A549 (cell line): ENCODE results near the gene SLC16A9.

Experiments used
- CBX8 ChIP-seq: fragments of 200-600 bp; sonication (generic); IDR thresholded peaks from 2 replicates; pipeline ENCODE4 v1.6.1; 2016
- ESRRA ChIP-seq: fragments of 150-350 bp; IDR thresholded peaks from 2 replicates; pipeline ENCODE4 v1.6.1; 2014; ENCODE audit warnings: mild to moderate bottlenecking, low read length, borderline replicate concordance
- JUNB ChIP-seq: fragments of >200 bp; sonication (Bioruptor Twin); formaldehyde crosslinking; IDR thresholded peaks from 2 replicates; pipeline ENCODE4 v1.6.1; 2016
- MYC ChIP-seq: IDR thresholded peaks from 2 replicates; pipeline ENCODE4 v1.6.1; 2012; ENCODE audit warnings: mild to moderate bottlenecking, inconsistent platforms, low read length, improper control_type of control experiment, borderline replicate concordance
- PHF8 ChIP-seq: fragments of 200-600 bp; sonication (generic); IDR thresholded peaks from 2 replicates; pipeline ENCODE4 v1.6.1; 2016; ENCODE audit warnings: low read depth, mild to moderate bottlenecking, antibody characterized with exemption, moderate library complexity, borderline replicate concordance
- POLR2A ChIP-seq: IDR thresholded peaks from 2 replicates; pipeline ENCODE4 v1.6.1; 2012; ENCODE audit warnings: mild to moderate bottlenecking, low read length
- RAD21 ChIP-seq, 2 experiments: fragments of >200 bp in 1 of 2; sonication (Bioruptor Twin) in 1 of 2; formaldehyde crosslinking in 1 of 2; IDR thresholded peaks in 1 of 2; conservative IDR thresholded peaks in 1 of 2; 2 replicates in 1 of 2; 3 replicates in 1 of 2; pipeline ENCODE4 v1.6.1; 2012 to 2018; ENCODE audit warnings: inconsistent platforms in 1 of 2
- ZFP36 ChIP-seq: fragments of 450-650 bp; IDR thresholded peaks from 2 replicates; pipeline ENCODE4 v1.6.1; 2014; ENCODE audit warnings: borderline replicate concordance; ENCODE audit not compliant: partially characterized antibody
- TF ChIP-seq, protein P1 (sequence below): fragments of >200 bp; sonication (Bioruptor Twin); formaldehyde crosslinking; IDR thresholded peaks from 3 replicates; pipeline ENCODE4 v1.5.1; 2016
- TF ChIP-seq, protein P2 (sequence below): fragments of 250-450 bp; sonication (Bioruptor Pico); IDR thresholded peaks from 2 replicates; pipeline ENCODE4 v1.5.0; 2021; ENCODE audit warnings: mild to moderate bottlenecking, moderate library complexity, borderline replicate concordance
- TF ChIP-seq, protein P3 (sequence below): IDR thresholded peaks from 2 replicates; pipeline ENCODE4 v1.6.1; 2012; ENCODE audit warnings: low read depth, borderline replicate concordance
- TF ChIP-seq, protein P4 (sequence below): fragments of 200-600 bp; sonication (generic); IDR thresholded peaks from 2 replicates; pipeline ENCODE4 v1.6.1; 2016; ENCODE audit warnings: antibody characterized with exemption, mild to moderate bottlenecking, moderate library complexity
- TF ChIP-seq, protein P5 (sequence below): IDR thresholded peaks from 2 replicates; pipeline ENCODE4 v1.6.1; 2012

DNA sequence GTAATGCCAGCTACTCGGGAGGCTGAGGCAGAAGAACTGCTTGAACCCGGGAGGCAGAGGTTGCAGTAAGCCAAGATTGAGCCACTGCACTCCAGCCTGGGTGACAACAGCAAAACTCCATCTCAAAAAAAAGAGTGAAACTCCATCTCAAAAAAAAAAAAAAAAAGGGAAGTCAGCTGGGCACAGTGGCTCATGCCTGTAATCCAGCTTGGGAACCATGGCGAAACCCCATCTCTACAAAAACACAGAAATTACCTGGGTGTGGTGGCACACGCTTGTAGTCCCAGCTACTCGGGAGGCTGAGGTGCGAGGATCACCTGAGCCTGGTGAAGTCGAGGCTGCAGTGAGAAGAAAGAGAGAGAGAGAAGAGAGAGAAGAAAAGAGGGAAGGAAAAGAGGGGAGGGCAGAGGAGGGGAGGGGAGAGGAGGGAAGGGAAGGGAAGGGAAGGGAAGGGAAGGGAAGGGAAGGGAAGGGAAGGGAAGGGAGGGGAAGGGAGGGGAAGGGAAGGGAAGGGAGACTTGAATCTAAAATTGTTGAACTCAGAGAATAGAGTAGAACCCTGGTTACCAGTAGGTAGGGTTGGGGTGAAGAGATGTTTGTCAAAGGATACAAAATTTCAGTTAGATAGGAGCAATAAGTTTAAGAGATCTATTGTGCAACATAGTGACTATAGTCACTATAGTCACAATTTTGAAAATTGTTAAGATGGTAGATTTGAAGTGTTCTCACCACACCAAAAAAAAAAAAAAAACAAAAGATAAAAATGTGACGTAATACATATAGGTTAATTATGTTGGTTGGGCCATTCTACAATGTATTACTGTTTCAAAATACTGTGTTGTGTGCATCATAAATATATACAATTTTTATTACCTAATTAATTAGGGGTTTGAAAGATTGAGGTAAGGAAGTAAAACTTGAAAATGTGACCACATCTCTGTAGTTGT, 2.5 kb downstream of the SLC16A9 start:
- TF ChIP-seq POLR2A = no peak
- TF ChIP-seq MYC = no peak
- TF ChIP-seq, protein P1, sequence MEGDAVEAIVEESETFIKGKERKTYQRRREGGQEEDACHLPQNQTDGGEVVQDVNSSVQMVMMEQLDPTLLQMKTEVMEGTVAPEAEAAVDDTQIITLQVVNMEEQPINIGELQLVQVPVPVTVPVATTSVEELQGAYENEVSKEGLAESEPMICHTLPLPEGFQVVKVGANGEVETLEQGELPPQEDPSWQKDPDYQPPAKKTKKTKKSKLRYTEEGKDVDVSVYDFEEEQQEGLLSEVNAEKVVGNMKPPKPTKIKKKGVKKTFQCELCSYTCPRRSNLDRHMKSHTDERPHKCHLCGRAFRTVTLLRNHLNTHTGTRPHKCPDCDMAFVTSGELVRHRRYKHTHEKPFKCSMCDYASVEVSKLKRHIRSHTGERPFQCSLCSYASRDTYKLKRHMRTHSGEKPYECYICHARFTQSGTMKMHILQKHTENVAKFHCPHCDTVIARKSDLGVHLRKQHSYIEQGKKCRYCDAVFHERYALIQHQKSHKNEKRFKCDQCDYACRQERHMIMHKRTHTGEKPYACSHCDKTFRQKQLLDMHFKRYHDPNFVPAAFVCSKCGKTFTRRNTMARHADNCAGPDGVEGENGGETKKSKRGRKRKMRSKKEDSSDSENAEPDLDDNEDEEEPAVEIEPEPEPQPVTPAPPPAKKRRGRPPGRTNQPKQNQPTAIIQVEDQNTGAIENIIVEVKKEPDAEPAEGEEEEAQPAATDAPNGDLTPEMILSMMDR = no peak
- no peak for TF ChIP-seq ESRRA
- TF ChIP-seq ZFP36 = no peak
- TF ChIP-seq, protein P2, sequence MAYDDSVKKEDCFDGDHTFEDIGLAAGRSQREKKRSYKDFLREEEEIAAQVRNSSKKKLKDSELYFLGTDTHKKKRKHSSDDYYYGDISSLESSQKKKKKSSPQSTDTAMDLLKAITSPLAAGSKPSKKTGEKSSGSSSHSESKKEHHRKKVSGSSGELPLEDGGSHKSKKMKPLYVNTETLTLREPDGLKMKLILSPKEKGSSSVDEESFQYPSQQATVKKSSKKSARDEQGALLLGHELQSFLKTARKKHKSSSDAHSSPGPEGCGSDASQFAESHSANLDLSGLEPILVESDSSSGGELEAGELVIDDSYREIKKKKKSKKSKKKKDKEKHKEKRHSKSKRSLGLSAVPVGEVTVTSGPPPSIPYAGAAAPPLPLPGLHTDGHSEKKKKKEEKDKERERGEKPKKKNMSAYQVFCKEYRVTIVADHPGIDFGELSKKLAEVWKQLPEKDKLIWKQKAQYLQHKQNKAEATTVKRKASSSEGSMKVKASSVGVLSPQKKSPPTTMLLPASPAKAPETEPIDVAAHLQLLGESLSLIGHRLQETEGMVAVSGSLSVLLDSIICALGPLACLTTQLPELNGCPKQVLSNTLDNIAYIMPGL (CRISPR knock-in tag) = no peak
- TF ChIP-seq PHF8 = no peak
- TF ChIP-seq, protein P3, sequence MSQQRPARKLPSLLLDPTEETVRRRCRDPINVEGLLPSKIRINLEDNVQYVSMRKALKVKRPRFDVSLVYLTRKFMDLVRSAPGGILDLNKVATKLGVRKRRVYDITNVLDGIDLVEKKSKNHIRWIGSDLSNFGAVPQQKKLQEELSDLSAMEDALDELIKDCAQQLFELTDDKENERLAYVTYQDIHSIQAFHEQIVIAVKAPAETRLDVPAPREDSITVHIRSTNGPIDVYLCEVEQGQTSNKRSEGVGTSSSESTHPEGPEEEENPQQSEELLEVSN = no peak
- TF ChIP-seq, protein P4, sequence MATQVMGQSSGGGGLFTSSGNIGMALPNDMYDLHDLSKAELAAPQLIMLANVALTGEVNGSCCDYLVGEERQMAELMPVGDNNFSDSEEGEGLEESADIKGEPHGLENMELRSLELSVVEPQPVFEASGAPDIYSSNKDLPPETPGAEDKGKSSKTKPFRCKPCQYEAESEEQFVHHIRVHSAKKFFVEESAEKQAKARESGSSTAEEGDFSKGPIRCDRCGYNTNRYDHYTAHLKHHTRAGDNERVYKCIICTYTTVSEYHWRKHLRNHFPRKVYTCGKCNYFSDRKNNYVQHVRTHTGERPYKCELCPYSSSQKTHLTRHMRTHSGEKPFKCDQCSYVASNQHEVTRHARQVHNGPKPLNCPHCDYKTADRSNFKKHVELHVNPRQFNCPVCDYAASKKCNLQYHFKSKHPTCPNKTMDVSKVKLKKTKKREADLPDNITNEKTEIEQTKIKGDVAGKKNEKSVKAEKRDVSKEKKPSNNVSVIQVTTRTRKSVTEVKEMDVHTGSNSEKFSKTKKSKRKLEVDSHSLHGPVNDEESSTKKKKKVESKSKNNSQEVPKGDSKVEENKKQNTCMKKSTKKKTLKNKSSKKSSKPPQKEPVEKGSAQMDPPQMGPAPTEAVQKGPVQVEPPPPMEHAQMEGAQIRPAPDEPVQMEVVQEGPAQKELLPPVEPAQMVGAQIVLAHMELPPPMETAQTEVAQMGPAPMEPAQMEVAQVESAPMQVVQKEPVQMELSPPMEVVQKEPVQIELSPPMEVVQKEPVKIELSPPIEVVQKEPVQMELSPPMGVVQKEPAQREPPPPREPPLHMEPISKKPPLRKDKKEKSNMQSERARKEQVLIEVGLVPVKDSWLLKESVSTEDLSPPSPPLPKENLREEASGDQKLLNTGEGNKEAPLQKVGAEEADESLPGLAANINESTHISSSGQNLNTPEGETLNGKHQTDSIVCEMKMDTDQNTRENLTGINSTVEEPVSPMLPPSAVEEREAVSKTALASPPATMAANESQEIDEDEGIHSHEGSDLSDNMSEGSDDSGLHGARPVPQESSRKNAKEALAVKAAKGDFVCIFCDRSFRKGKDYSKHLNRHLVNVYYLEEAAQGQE = no peak
- TF ChIP-seq, protein P5, sequence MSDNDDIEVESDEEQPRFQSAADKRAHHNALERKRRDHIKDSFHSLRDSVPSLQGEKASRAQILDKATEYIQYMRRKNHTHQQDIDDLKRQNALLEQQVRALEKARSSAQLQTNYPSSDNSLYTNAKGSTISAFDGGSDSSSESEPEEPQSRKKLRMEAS = no peak
- TF ChIP-seq RAD21 (conservative IDR thresholded peaks at IDR 0.05 in 1 of 2, IDR thresholded peaks at IDR 0.05 in 1 of 2) = no peak
- no peak for TF ChIP-seq JUNB
- TF ChIP-seq CBX8 = no peak
